Naive B cell (primary cell): ENCODE data around the gene IVL. TPM values are rescaled to one million over a fixed set of nuclear protein-coding genes. Genes with fewer than 3 reads are reported as not detected.

Source experiments
- ATAC-seq, 2 donors: fragments of 150-1000 bp; cut with Tn5 transposase; 2 replicates each; pipeline ENCODE4 v1.10.0; 2021; ENCODE audit warnings: low read depth in 2 of 2, mild to moderate bottlenecking in 2 of 2, moderate library complexity in 2 of 2
- DNase-seq: peaks from one replicate; pipeline ENCODE4 v3.0.0; 2022
- H3K27ac Mint-ChIP-seq, 6 donors: one replicate each; pipeline ENCODE4 v1.8.0; 2020 to 2022; ENCODE audit warnings: mild to moderate bottlenecking in 6 of 6, mixed read lengths in 6 of 6, moderate library complexity in 5 of 6, inconsistent platforms in 2 of 6
- H3K27me3 Mint-ChIP-seq, 3 donors: one replicate each; pipeline ENCODE4 v1.8.0; 2021 to 2022; ENCODE audit warnings: mixed read lengths in 3 of 3, mild to moderate bottlenecking in 1 of 3
- H3K36me3 Mint-ChIP-seq, 2 donors: one replicate each; pipeline ENCODE4 v1.8.0; 2020 to 2022; ENCODE audit warnings: mixed read lengths in 2 of 2, inconsistent platforms in 1 of 2, mild to moderate bottlenecking in 1 of 2
- H3K4me1 Mint-ChIP-seq, 3 donors: one replicate each; pipeline ENCODE4 v1.8.0; 2020 to 2022; ENCODE audit warnings: mixed read lengths in 3 of 3, inconsistent platforms in 1 of 3, mild to moderate bottlenecking in 1 of 3, moderate library complexity in 1 of 3
- H3K4me3 Mint-ChIP-seq, 8 donors: one replicate each; pipeline ENCODE4 v1.8.0; 2020 to 2022; ENCODE audit warnings: mild to moderate bottlenecking in 8 of 8, mixed read lengths in 8 of 8, moderate library complexity in 8 of 8, inconsistent platforms in 2 of 8
- H3K9me3 Mint-ChIP-seq, 7 donors: one replicate each; pipeline ENCODE4 v1.8.0; 2020 to 2022; ENCODE audit warnings: mixed read lengths in 7 of 7, mild to moderate bottlenecking in 5 of 7, inconsistent platforms in 2 of 7, moderate library complexity in 1 of 7
- polyA plus RNA-seq, 6 donors: library from polyadenylated mRNA; unstranded; fragments of 300-500 nt; fragmentation: Illumina TruSeq; gene quantifications; one replicate each; pipeline ENCODE4 v1.2.3, GENCODE V29; 2021; ENCODE audit warnings: low read depth in 6 of 6

IVL gene
- polyA plus RNA-seq, 6 donors from 2014 or later = not detected

- no peak for DNase-seq
- Mint-ChIP-seq H3K4me1 (no peaks in the 10 kb centered on the region), H3K27me3 (peaks cover 40 to 63% (median 49%) of the 10 kb centered on the region in 3 donors)
These were observed 3.5 kb upstream of the IVL start for GRCh38 chr1:152904688-152905440.

GRCh38 chr1:152906023-152906565 lies 2.3 kb upstream of the IVL start:
- DNase-seq = no peak
- H3K36me3 Mint-ChIP-seq = no peaks in the 10 kb centered on the region
- H3K4me3 Mint-ChIP-seq = no peak overlapping the region
- ATAC-seq = no peak
- H3K9me3 Mint-ChIP-seq = peaks cover 0 to 5% (median 0%) of the 10 kb centered on the region in 7 donors
- no peaks in the 10 kb centered on the region for H3K4me1 Mint-ChIP-seq
- H3K27me3 Mint-ChIP-seq = peaks cover 41 to 61% (median 46%) of the 10 kb centered on the region in 3 donors
- no peak overlapping the region for H3K27ac Mint-ChIP-seq

More at GRCh38 chr1:152904688-152905440, 3.5 kb upstream of the IVL start:
- no peak overlapping the region for H3K27ac Mint-ChIP-seq
- peaks cover 0 to 3% (median 1%) of the 10 kb centered on the region in 7 donors for H3K9me3 Mint-ChIP-seq
- ATAC-seq = no peak
- H3K4me3 Mint-ChIP-seq = no peak overlapping the region
- H3K36me3 Mint-ChIP-seq = no peaks in the 10 kb centered on the region

- Mint-ChIP-seq H3K36me3 (no peaks in the 10 kb centered on the region), H3K27me3 (peaks cover 34 to 70% (median 61%) of the 10 kb centered on the region in 3 donors), H3K4me1 (no peaks in the 10 kb centered on the region), H3K4me3 (no peak overlapping the region), H3K9me3 (peaks cover 0 to 5% (median 4%) of the 10 kb centered on the region in 7 donors), H3K27ac (no peak overlapping the region)
- DNase-seq = no peak
- no peak for ATAC-seq
These were observed 860 bp downstream of the IVL start for GRCh38 chr1:152909206-152909605.

GRCh38 chr1:152912471-152912870 lies 4.1 kb downstream of the IVL start:
- Mint-ChIP-seq H3K36me3 (peaks cover 0 to 7% of the 10 kb centered on the region in 2 donors), H3K9me3 (peaks cover 0 to 19% (median 5%) of the 10 kb centered on the region in 7 donors), H3K4me1 (no peaks in the 10 kb centered on the region), H3K27me3 (peaks cover 28 to 60% (median 60%) of the 10 kb centered on the region in 3 donors), H3K4me3 (no peak overlapping the region), H3K27ac (no peak overlapping the region)
- DNase-seq = no peak
- no peak for ATAC-seq

GRCh38 chr1:152912900-152913299 lies 4.6 kb downstream of the IVL start:
- no peak overlapping the region for H3K4me3 Mint-ChIP-seq
- DNase-seq = no peak

GRCh38 chr1:152917794-152918193 lies 9.4 kb downstream of the IVL start:
- no peak for ATAC-seq
- peaks cover 0 to 7% of the 10 kb centered on the region in 2 donors for H3K36me3 Mint-ChIP-seq
- DNase-seq = no peak
- H3K27ac Mint-ChIP-seq = no peak overlapping the region
- H3K27me3 Mint-ChIP-seq = peaks cover 34 to 42% (median 41%) of the 10 kb centered on the region in 3 donors
- H3K4me1 Mint-ChIP-seq = no peaks in the 10 kb centered on the region
- peaks cover 0 to 24% (median 7%) of the 10 kb centered on the region in 7 donors for H3K9me3 Mint-ChIP-seq
- no peak overlapping the region for H3K4me3 Mint-ChIP-seq

More at GRCh38 chr1:152912900-152913299, 4.6 kb downstream of the IVL start:
- no peak overlapping the region for H3K27ac Mint-ChIP-seq
- no peak for ATAC-seq
- H3K36me3 Mint-ChIP-seq = peaks cover 0 to 7% of the 10 kb centered on the region in 2 donors
- peaks cover 0 to 19% (median 5%) of the 10 kb centered on the region in 7 donors for H3K9me3 Mint-ChIP-seq
- H3K27me3 Mint-ChIP-seq = peaks cover 28 to 62% (median 58%) of the 10 kb centered on the region in 3 donors
- no peaks in the 10 kb centered on the region for H3K4me1 Mint-ChIP-seq

GRCh38 chr1:152919071-152919470 lies 10.7 kb downstream of the IVL start:
- ATAC-seq = no peak
- Mint-ChIP-seq H3K27ac (no peak overlapping the region), H3K4me3 (no peak overlapping the region), H3K36me3 (peaks cover 0 to 7% of the 10 kb centered on the region in 2 donors), H3K4me1 (no peaks in the 10 kb centered on the region), H3K9me3 (peaks cover 0 to 24% (median 4%) of the 10 kb centered on the region in 7 donors), H3K27me3 (peaks cover 29 to 41% (median 37%) of the 10 kb centered on the region in 3 donors)
- no peak for DNase-seq

GRCh38 chr1:152924191-152924590 lies 15.8 kb downstream of the IVL start:
- no peaks in the 10 kb centered on the region for H3K4me1 Mint-ChIP-seq
- DNase-seq (no peak), ATAC-seq (no peak)
- no peak overlapping the region for H3K4me3 Mint-ChIP-seq
- peaks cover 25 to 38% (median 33%) of the 10 kb centered on the region in 3 donors for H3K27me3 Mint-ChIP-seq
- no peaks in the 10 kb centered on the region for H3K36me3 Mint-ChIP-seq
- no peak overlapping the region for H3K27ac Mint-ChIP-seq
- H3K9me3 Mint-ChIP-seq = peaks cover 0 to 5% (median 3%) of the 10 kb centered on the region in 7 donors

GRCh38 chr1:152926091-152926490 lies 17.7 kb downstream of the IVL start:
- H3K27me3 Mint-ChIP-seq = peaks cover 25 to 41% (median 29%) of the 10 kb centered on the region in 3 donors
- no peak overlapping the region for H3K27ac Mint-ChIP-seq
- ATAC-seq (no peak), DNase-seq (no peak)
- H3K36me3 Mint-ChIP-seq = no peaks in the 10 kb centered on the region
- peaks cover 0 to 4% (median 3%) of the 10 kb centered on the region in 7 donors for H3K9me3 Mint-ChIP-seq
- no peak overlapping the region for H3K4me3 Mint-ChIP-seq
- H3K4me1 Mint-ChIP-seq = no peaks in the 10 kb centered on the region

- ATAC-seq (no peak), DNase-seq (no peak)
- H3K27ac Mint-ChIP-seq = no peak overlapping the region
- no peaks in the 10 kb centered on the region for H3K36me3 Mint-ChIP-seq
- H3K4me3 Mint-ChIP-seq = no peak overlapping the region
- H3K9me3 Mint-ChIP-seq = peaks cover 0 to 4% (median 0%) of the 10 kb centered on the region in 7 donors
- peaks cover 19 to 31% (median 24%) of the 10 kb centered on the region in 3 donors for H3K27me3 Mint-ChIP-seq
- H3K4me1 Mint-ChIP-seq = no peaks in the 10 kb centered on the region
These were observed 20.3 kb downstream of the IVL start for GRCh38 chr1:152928671-152929070.

GRCh38 chr1:152932170-152932811 lies 23.9 kb downstream of the IVL start:
- H3K4me1 Mint-ChIP-seq = no peaks in the 10 kb centered on the region
- no peak for DNase-seq
- peaks cover 15 to 23% (median 18%) of the 10 kb centered on the region in 3 donors for H3K27me3 Mint-ChIP-seq
- peaks cover 0 to 4% (median 2%) of the 10 kb centered on the region in 7 donors for H3K9me3 Mint-ChIP-seq
- ATAC-seq = no peak
- no peak overlapping the region for H3K4me3 Mint-ChIP-seq
- no peak overlapping the region for H3K27ac Mint-ChIP-seq
- no peaks in the 10 kb centered on the region for H3K36me3 Mint-ChIP-seq

- Mint-ChIP-seq H3K27ac (no peak overlapping the region), H3K27me3 (peaks cover 15 to 23% (median 18%) of the 10 kb centered on the region in 3 donors), H3K4me1 (no peaks in the 10 kb centered on the region), H3K36me3 (no peaks in the 10 kb centered on the region), H3K9me3 (peaks cover 0 to 4% (median 2%) of the 10 kb centered on the region in 7 donors), H3K4me3 (no peak overlapping the region)
- no peak for DNase-seq
- no peak for ATAC-seq
These were observed 24.9 kb downstream of the IVL start for GRCh38 chr1:152933196-152933595.

- Mint-ChIP-seq H3K4me3 (no peak overlapping the region), H3K27me3 (peaks cover under 1 to 13% (median 8%) of the 10 kb centered on the region in 3 donors), H3K4me1 (no peaks in the 10 kb centered on the region), H3K9me3 (peaks cover 0 to 6% (median 3%) of the 10 kb centered on the region in 7 donors), H3K27ac (no peak overlapping the region), H3K36me3 (peaks cover 0 to 8% of the 10 kb centered on the region in 2 donors)
- no peak for ATAC-seq
- no peak for DNase-seq
These were observed 32.3 kb downstream of the IVL start for GRCh38 chr1:152940614-152941013.
